ENCODE results near the gene TTLL10.

DNA sequence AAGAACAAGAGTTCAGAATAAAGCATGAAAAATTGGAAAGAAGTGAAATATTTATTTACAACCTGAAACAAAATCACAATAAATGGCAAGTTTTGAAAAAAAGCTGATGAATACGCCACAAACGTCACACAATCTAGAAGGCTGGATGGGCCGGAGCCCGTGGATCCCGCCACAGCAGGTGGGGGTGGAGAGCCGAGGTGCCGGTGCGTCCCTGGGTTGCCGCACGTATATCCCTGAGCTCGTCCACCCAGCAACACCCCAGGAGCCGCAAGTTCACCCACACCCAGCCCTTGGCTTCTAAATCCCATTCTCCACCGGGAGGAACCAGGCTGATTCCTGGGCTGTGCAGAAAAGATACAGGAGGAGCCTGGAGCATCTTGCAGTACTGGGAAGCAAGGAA lies 25.6 kb upstream of the TTLL10 start:
- TF ChIP-seq POLR2A (IDR thresholded peaks at IDR 0.05): no peak
- TF ChIP-seq, protein P1, sequence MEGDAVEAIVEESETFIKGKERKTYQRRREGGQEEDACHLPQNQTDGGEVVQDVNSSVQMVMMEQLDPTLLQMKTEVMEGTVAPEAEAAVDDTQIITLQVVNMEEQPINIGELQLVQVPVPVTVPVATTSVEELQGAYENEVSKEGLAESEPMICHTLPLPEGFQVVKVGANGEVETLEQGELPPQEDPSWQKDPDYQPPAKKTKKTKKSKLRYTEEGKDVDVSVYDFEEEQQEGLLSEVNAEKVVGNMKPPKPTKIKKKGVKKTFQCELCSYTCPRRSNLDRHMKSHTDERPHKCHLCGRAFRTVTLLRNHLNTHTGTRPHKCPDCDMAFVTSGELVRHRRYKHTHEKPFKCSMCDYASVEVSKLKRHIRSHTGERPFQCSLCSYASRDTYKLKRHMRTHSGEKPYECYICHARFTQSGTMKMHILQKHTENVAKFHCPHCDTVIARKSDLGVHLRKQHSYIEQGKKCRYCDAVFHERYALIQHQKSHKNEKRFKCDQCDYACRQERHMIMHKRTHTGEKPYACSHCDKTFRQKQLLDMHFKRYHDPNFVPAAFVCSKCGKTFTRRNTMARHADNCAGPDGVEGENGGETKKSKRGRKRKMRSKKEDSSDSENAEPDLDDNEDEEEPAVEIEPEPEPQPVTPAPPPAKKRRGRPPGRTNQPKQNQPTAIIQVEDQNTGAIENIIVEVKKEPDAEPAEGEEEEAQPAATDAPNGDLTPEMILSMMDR (IDR thresholded peaks at IDR 0.05): no peak

Measured in stomach (tissue), 4 donors.